ENCODE data around the gene OR1E1.
"Not testable (repeated sequence)": the region's sequence is repeated elsewhere in the genome, so short reads cannot be mapped to it uniquely, and the experiment has no call there.

The OR1E1 gene

GRCh38 chr17:3385869-3386816 is 12.1 kb downstream of the OR1E1 start, which contains the start of gene OR3A2:
Gene OR3A2, minus strand, starts transcription at chr17:3386308.
- no peak for DNase-seq (ENCODE audit: low read depth)

GRCh38 chr17:3381957-3382356 is 16.3 kb downstream of the OR1E1 start:
- H3K4me3 ChIP-seq (ENCODE audit: low read length) = no peak overlapping the region
- TF ChIP-seq CTCF (conservative IDR thresholded peaks at IDR 0.05; ENCODE audit: low read length) = no peak
- no peak for DNase-seq (ENCODE audit: low read depth)

More at GRCh38 chr17:3385869-3386816, 12.1 kb downstream of the OR1E1 start, which contains the start of gene OR3A2:
- H3K4me3 ChIP-seq (ENCODE audit: low read length) = no peak within 1 kb of the TSS
- TF ChIP-seq CTCF (conservative IDR thresholded peaks at IDR 0.05; ENCODE audit: low read length) = no peak

GRCh38 chr17:3378321-3378720 is 19.9 kb downstream of the OR1E1 start:
- no peak for TF ChIP-seq CTCF (conservative IDR thresholded peaks at IDR 0.05; ENCODE audit: low read length)
- no peak overlapping the region for H3K4me3 ChIP-seq (ENCODE audit: low read length)
- no peak for DNase-seq (ENCODE audit: low read depth)

- H3K4me3 ChIP-seq (ENCODE audit: low read length); DNase-seq (ENCODE audit: low read depth): not testable (repeated sequence)
Measured at GRCh38 chr17:3371167-3371566, 27.0 kb downstream of the OR1E1 start.

All from AG10803 (cell line).